WI38 (cell line): ENCODE results near the gene XPR1.

ENCODE experiments used
- H3K4me3 ChIP-seq: 2 replicates; pipeline ENCODE4 v1.5.1; 2011; ENCODE audit warnings: low read depth, mild to moderate bottlenecking, control low read depth, low read length
- CTCF ChIP-seq: IDR thresholded peaks from 2 replicates; pipeline ENCODE4 v1.5.1; 2012; ENCODE audit warnings: low read depth, mild to moderate bottlenecking, control low read depth, low read length

Gene XPR1

DNA sequence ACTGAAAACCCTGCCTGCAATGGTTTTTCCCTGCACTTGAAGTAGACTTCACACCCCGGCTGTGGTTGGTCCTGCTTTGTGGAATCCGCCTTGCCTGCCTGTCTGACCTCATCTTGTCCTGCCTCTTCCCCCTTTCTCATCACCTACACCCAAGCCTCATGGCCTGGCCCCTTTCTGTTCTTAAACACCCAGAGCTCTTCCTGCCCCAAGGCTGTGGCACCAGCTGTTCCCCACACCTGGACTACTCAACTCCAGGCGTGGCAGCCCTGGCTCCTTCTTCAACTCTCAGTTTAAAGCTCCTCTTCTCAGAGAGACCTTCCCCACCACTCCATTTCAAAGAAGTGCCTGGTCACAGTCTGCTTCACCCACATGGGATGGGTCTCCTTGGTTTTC lies 307.9 kb downstream of the XPR1 start:
- no peak for TF ChIP-seq CTCF
- H3K4me3 ChIP-seq: no peak overlapping the region
